HAP-1 (cell line): Measurements from ENCODE around the gene TOX2.
"Not testable (repeated sequence)": the region's sequence is repeated elsewhere in the genome, so short reads cannot be mapped to it uniquely, and the experiment has no call there.

Experiments
- DNase-seq, 2 experiments: peaks; one replicate each; pipeline ENCODE4 v3.0.0-alpha.2; 2016 to 2020; ENCODE audit warnings: low spot score in 2 of 2
- H3K27me3 ChIP-seq: fragments of 250-450 bp; sonication (Bioruptor Pico); 2 replicates; pipeline ENCODE4 v1.5.1; 2020; ENCODE audit warnings: low read depth, mild to moderate bottlenecking, moderate library complexity
- H3K36me3 ChIP-seq: fragments of 250-450 bp; sonication (Bioruptor Pico); replicated peaks from 2 replicates; pipeline ENCODE4 v1.5.1; 2020; ENCODE audit warnings: mild to moderate bottlenecking
- H3K4me1 ChIP-seq: fragments of 250-450 bp; sonication (Bioruptor Pico); 2 replicates; pipeline ENCODE4 v1.5.1; 2020; ENCODE audit warnings: mild to moderate bottlenecking
- H3K4me3 ChIP-seq: fragments of 250-450 bp; sonication (Bioruptor Pico); 2 replicates; pipeline ENCODE4 v1.5.1; 2020; ENCODE audit warnings: mild to moderate bottlenecking, moderate library complexity
- H3K9me3 ChIP-seq: fragments of 250-450 bp; sonication (Bioruptor Pico); 2 replicates; pipeline ENCODE4 v1.5.1; 2020; ENCODE audit warnings: mild to moderate bottlenecking, moderate library complexity
- in situ Hi-C: fragments of 300-500 bp; cut with MboI; formaldehyde crosslinking; loops from 3 replicates; pipeline ENCODE4 v1.14.3; 2020; ENCODE audit warnings: low sequenced_read_pairs, inconsistent platforms, mixed read lengths

The TOX2 gene

GRCh38 chr20:44036441-44036840 lies 121.8 kb downstream of the TOX2 start:
- Histone ChIP-seq H3K4me1 (no peaks in the 10 kb centered on the region), H3K9me3 (no peaks in the 10 kb centered on the region), H3K36me3 (no peaks in the 10 kb centered on the region), H3K4me3 (no peak overlapping the region), H3K27me3 (no peaks in the 10 kb centered on the region)
- DNase-seq: no peak
- in situ Hi-C loops: no loop called here

- in situ Hi-C loops: no loop called here
- H3K4me1 ChIP-seq: no peaks in the 10 kb centered on the region
- no peak overlapping the region for H3K4me3 ChIP-seq
- no peaks in the 10 kb centered on the region for H3K27me3 ChIP-seq
- no peaks in the 10 kb centered on the region for H3K9me3 ChIP-seq
- no peak for DNase-seq
- H3K36me3 ChIP-seq: no peaks in the 10 kb centered on the region
Observed at GRCh38 chr20:44038681-44039123, 124.0 kb downstream of the TOX2 start.

- Histone ChIP-seq H3K4me3 (no peak overlapping the region), H3K4me1 (no peaks in the 10 kb centered on the region), H3K36me3 (no peaks in the 10 kb centered on the region), H3K9me3 (no peaks in the 10 kb centered on the region), H3K27me3 (no peaks in the 10 kb centered on the region)
- in situ Hi-C loops: no loop called here
- DNase-seq: no peak
Observed at GRCh38 chr20:44039147-44039546, 124.5 kb downstream of the TOX2 start.

- no peaks in the 10 kb centered on the region for H3K27me3 ChIP-seq
- H3K4me3 ChIP-seq: no peak overlapping the region
- no peaks in the 10 kb centered on the region for H3K9me3 ChIP-seq
- no peaks in the 10 kb centered on the region for H3K4me1 ChIP-seq
- no peaks in the 10 kb centered on the region for H3K36me3 ChIP-seq
- in situ Hi-C loops: no loop called here
- no peak for DNase-seq
Observed at GRCh38 chr20:44039741-44040140, 125.1 kb downstream of the TOX2 start.

GRCh38 chr20:44040202-44040915 lies 125.7 kb downstream of the TOX2 start:
- no peaks in the 10 kb centered on the region for H3K4me1 ChIP-seq
- no peak for DNase-seq
- no peak overlapping the region for H3K4me3 ChIP-seq
- in situ Hi-C loops: no loop called here
- no peaks in the 10 kb centered on the region for H3K27me3 ChIP-seq
- H3K9me3 ChIP-seq: no peaks in the 10 kb centered on the region
- H3K36me3 ChIP-seq: no peaks in the 10 kb centered on the region

- in situ Hi-C loops: no loop called here
- no peak for DNase-seq
Observed at GRCh38 chr20:44041001-44041400, 126.3 kb downstream of the TOX2 start.

GRCh38 chr20:44044712-44045111 lies 130.1 kb downstream of the TOX2 start:
- DNase-seq, H3K9me3 ChIP-seq, in situ Hi-C loops, H3K36me3 ChIP-seq, H3K4me3 ChIP-seq, H3K4me1 ChIP-seq, H3K27me3 ChIP-seq: not testable (repeated sequence)

More at GRCh38 chr20:44041001-44041400, 126.3 kb downstream of the TOX2 start:
- H3K36me3 ChIP-seq: no peaks in the 10 kb centered on the region
- H3K4me3 ChIP-seq: no peak overlapping the region
- no peaks in the 10 kb centered on the region for H3K9me3 ChIP-seq
- no peaks in the 10 kb centered on the region for H3K4me1 ChIP-seq
- H3K27me3 ChIP-seq: no peaks in the 10 kb centered on the region

GRCh38 chr20:44050327-44050726 lies 135.7 kb downstream of the TOX2 start:
- Histone ChIP-seq H3K36me3 (no peaks in the 10 kb centered on the region), H3K27me3 (no peaks in the 10 kb centered on the region), H3K4me3 (no peak overlapping the region), H3K4me1 (no peaks in the 10 kb centered on the region), H3K9me3 (no peaks in the 10 kb centered on the region)
- DNase-seq: no peak
- in situ Hi-C loops: no loop called here

GRCh38 chr20:44050925-44051660 lies 136.4 kb downstream of the TOX2 start:
- DNase-seq: no peak
- no peaks in the 10 kb centered on the region for H3K9me3 ChIP-seq
- no peak overlapping the region for H3K4me3 ChIP-seq
- in situ Hi-C loops: no loop called here
- H3K36me3 ChIP-seq: no peaks in the 10 kb centered on the region
- no peaks in the 10 kb centered on the region for H3K27me3 ChIP-seq
- H3K4me1 ChIP-seq: no peaks in the 10 kb centered on the region

GRCh38 chr20:44051661-44052000 lies 137.0 kb downstream of the TOX2 start:
- in situ Hi-C loops: no loop called here
- Histone ChIP-seq H3K4me3 (no peak overlapping the region), H3K4me1 (no peaks in the 10 kb centered on the region), H3K36me3 (no peaks in the 10 kb centered on the region), H3K9me3 (no peaks in the 10 kb centered on the region), H3K27me3 (no peaks in the 10 kb centered on the region)
- DNase-seq: no peak

- Histone ChIP-seq H3K4me3 (no peak overlapping the region), H3K4me1 (no peaks in the 10 kb centered on the region), H3K36me3 (no peaks in the 10 kb centered on the region), H3K9me3 (no peaks in the 10 kb centered on the region), H3K27me3 (no peaks in the 10 kb centered on the region)
- in situ Hi-C loops: no loop called here
- DNase-seq: no peak
Observed at GRCh38 chr20:44052166-44052565, 137.5 kb downstream of the TOX2 start.

- Histone ChIP-seq H3K4me3 (no peak overlapping the region), H3K36me3 (no peaks in the 10 kb centered on the region), H3K4me1 (no peaks in the 10 kb centered on the region), H3K9me3 (no peaks in the 10 kb centered on the region), H3K27me3 (no peaks in the 10 kb centered on the region)
- no peak for DNase-seq
- in situ Hi-C loops: no loop called here
Observed at GRCh38 chr20:44053046-44053445, 138.4 kb downstream of the TOX2 start.

- H3K27me3 ChIP-seq: no peaks in the 10 kb centered on the region
- no peaks in the 10 kb centered on the region for H3K4me1 ChIP-seq
- no peak overlapping the region for H3K4me3 ChIP-seq
- H3K9me3 ChIP-seq: no peaks in the 10 kb centered on the region
- no peaks in the 10 kb centered on the region for H3K36me3 ChIP-seq
- DNase-seq: no peak
- in situ Hi-C loops: no loop called here
Observed at GRCh38 chr20:44054118-44054517, 139.5 kb downstream of the TOX2 start.

- in situ Hi-C loops: no loop called here
- H3K27me3 ChIP-seq: no peaks in the 10 kb centered on the region
- H3K4me1 ChIP-seq: no peaks in the 10 kb centered on the region
- H3K4me3 ChIP-seq: no peak overlapping the region
- DNase-seq: no peak
- no peaks in the 10 kb centered on the region for H3K36me3 ChIP-seq
- H3K9me3 ChIP-seq: no peaks in the 10 kb centered on the region
Observed at GRCh38 chr20:44054849-44055248, 140.2 kb downstream of the TOX2 start.
